Left renal cortex interstitium (tissue), 4 donors: ENCODE measurements around the gene METTL9. TPM values are rescaled to one million over a fixed set of nuclear protein-coding genes. Genes with fewer than 3 reads are reported as not detected.
"Not testable (repeated sequence)": the region's sequence is repeated elsewhere in the genome, so short reads cannot be mapped to it uniquely, and the experiment has no call there.

Experiments
- DNase-seq, 4 donors: peaks; one replicate each; pipeline ENCODE4 v3.0.0-alpha.2; 2013; ENCODE audit warnings: low read depth in 4 of 4, low spot score in 2 of 4, missing footprints in 1 of 4
- polyA plus RNA-seq, 4 donors: library from polyadenylated mRNA; unstranded; fragments of 120-200 nt; gene quantifications; one replicate each; pipeline ENCODE4 v1.2.1, GENCODE V29; 2013; ENCODE audit not compliant: insufficient read length in 4 of 4

METTL9 gene
- polyA plus RNA-seq, 4 donors: 226 to 269 (median 252) TPM

DNA sequence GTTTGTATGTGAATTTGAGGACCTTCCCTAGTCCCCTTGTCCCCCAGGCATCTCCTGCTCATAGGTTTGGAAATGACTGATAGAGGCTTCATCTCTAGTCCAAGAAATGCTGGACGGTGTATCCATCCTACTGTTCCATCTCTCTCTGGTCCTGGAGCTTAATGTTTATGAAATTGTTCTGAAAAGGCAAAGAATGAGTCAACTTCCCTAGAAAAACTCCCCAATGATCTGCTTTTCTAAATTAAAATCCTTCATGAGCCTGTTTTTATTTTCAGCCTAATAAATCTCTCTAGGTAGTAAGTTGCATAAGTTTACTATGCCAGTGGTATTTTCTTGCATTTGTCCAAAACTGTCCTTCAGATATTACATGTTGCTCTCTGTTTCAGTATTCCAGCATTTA lies 55.1 kb downstream of the METTL9 start:
- DNase-seq: no peak

- DNase-seq: no peak
Observed at GRCh38 chr16:21654881-21655280, 55.5 kb downstream of the METTL9 start.

DNA sequence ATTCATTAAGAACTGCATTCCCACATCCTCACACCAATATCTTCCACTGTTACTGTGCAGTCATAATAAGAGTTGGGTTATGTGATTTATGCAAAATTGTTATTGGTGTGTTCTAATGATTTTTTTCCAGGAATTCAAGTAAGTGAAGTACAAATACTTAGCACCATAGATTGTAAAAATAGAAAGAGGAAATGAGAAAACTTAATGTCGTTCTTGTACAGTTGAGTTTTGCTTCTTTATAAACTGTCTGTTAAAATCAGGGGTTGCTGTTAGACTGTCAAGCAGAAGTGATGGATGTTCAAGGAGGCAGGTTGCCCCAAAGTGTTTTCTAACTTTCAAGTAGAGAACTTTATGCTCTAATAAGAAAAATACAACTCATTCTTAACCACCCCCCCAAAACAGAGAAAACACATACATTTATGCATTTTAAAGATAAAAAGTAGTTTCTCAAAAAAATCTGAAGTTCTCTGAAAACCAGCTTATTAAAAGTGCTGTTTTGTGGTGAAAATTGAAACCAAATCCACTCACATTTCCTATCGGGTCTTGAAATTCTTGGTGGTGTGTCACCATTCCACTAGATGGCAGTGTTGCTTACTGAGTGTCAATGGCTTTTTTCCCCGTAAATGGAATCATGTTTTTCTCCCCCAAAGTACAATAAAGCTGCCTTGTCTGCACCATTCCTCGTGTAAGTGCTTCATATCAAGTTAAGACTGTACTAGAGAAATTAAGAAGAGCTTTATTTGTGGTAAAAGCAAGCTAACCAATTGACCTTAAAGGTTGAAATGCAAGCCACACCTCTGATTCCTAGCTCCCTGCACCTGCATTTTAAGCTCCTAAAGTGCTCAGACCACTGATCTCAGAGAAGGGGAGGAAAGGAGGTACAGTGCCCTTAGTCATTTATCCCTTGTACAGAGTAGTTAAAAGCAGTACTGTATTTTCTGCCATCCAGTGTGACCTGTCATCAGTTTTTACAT lies 57.7 kb downstream of the METTL9 start:
- peak in 2 of 4 donors; percentile 15 to 34 for DNase-seq

DNA sequence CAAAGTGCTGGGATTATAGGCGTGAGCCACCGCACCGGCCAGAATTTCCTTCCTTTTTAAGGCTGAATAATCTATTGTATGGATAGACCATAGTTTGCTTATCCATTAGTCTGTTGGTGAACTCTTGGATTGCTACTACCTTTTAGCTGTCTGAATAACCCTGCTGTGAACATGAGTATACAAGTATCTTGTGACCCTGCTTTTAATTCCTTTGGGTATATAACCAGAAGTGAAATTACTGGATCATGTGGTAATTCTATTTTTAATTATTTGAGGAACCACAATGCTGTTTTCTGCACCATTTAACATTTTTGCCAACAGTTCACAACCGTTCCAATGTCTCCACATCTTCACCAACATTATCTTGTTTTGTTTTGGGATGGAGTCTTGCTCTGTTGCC lies 59.7 kb downstream of the METTL9 start:
- DNase-seq: no peak

DNA sequence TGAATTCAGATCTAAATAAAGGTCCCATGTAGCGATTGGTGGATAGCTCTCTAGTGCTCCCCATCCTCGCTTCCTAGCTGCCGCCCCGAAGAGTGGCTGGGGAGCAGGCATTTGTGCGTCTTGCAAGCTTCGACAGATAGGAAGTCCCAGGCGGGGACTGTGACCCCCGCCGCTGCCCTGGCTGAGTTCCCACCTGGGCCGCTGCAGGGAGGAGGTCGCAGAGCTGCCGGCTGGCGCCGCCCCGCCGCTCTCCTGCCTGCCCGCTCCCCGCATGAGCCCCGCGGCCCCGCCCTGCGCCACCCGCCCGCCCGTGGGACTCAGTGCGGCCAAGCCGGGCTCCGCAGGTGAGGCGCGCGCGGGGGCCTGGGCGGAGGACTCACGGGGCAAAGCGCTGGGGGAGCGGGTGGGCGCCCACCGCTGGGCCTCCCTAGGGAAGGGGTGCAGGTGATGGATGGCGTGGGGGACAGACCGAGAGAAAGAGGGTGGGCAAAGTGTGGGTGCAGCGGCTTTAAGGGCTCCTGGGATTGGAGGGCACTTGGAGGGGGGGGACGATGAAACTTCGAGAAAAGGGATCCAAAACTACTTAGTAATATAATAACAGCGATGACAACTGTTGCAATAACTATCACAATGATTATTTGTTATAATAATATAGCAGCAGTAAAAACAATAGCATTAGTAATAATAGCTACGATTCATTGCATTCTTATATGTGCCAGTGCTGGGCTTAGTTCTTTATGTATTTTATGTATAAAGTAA lies 64.7 kb downstream of the METTL9 start, which contains the start of gene OTOA:
Gene OTOA (plus strand): TSS at position 80 of the 759 bp plus-strand sequence. CDS start 14,547 bp downstream, outside the sequence.
- DNase-seq: no peak

DNA sequence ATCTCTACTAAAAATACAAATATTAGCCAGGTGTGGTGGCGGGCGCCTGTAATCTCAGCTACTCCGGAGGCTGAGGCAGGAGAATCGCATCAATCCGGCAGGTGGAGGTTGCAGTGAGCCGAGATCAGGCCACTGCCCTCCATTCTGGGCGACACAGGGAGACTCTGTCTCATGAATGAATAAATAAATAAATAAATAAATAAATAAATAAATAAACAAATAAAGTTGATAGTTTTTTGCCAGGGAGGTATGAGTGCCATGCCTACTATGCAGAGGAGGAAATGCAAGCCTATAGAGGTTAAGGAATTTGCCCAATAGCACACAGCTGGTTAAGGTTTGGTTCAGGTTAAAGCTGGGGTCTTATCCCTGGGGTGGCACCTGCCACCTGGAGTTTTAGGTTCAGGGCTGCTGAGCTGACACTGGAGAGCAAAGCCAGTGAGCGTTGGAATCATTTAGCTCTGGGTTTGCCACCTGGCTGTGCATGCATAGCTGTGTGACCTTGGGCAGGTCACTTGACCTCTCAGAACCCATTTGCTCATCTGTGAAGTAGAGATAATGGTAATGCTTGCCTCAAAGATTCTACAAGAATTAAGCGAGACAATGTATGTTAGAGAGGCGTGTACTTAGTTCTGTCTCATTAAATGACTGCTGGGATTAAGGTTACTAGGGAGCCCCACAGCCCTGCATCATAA lies 65.6 kb downstream of the METTL9 start:
- no peak for DNase-seq

DNA sequence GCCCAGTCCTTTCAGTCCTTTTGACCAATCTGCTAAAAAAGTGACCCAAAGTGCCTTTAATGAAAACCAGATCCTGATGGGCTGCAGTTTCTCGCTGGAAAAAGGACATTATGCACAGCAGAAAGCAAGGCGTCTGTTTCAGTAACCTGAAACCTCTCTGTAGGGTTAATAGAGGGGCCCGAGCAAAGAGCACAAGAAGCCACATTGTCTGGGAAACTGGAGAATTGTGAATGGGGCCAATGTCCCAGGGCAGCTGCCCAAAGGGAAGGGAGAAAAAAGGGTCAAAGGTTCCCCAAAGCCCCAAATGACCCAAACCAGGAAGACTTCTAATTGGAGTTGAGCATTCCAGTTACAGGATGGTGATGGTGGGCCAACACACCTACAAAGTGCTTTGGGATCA lies 67.4 kb downstream of the METTL9 start:
- no peak for DNase-seq

DNA sequence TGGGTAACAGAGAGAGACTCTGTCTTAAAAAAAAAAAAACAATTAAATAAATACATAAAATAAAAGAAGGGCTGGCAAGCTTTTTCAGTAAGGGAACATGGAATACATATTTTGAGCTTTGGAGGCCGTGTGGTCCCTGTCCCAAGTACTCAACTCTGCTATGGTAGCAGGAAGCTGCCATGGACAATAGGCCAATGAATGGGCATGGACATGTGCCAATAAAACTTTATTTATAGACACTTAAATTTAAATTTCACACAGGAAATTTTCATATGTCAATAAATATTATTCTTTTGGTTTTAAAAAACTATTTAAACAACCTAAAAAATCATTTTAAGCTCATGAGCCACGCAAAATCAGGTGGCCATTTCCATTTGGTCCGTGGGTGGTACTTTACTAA lies 68.2 kb downstream of the METTL9 start:
- no peak for DNase-seq

GRCh38 chr16:21673469-21673868 lies 74.1 kb downstream of the METTL9 start:
- DNase-seq: no peak

DNA sequence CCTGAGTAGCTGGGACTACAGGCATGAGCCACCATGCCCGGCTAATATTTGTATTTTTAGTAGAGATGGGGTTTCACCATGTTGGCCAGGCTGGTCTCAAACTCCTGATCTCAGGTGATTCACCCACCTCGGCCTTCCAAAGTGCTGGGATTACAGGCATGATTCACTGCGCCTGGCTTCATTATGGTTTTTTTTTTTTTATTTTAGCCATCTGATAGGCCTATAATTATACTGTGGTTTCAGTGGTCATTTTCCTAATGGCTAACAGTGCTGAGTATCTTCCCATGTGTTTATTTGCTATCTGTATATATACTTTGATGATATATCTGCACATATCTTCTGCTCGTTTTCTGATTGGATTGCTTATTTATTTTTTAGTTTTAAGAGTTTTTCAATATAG lies 75.1 kb downstream of the METTL9 start:
- not testable (repeated sequence) for DNase-seq

- not testable (repeated sequence) for DNase-seq
Observed at GRCh38 chr16:21680714-21681113, 81.3 kb downstream of the METTL9 start.

DNA sequence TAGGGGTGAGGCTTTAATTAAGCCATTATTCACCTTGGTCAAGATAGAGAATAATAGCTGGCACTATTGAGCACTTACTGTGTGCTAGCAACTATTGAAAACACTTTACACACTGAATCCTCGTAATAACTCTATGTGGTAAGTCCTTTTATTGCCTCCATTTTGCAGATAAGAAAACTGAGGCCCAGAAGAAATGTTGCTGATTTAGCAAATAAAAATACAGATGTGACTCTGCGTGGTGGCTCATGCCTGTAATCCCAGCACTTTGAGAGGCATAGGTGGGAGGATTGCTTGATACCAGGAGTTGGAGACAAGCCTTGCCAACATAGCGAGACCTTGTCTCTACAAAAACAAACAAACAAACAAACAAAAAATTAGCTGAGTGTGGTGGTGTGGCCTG lies 83.8 kb downstream of the METTL9 start:
- DNase-seq: no peak

GRCh38 chr16:21684199-21684598 lies 84.8 kb downstream of the METTL9 start:
- no peak for DNase-seq

GRCh38 chr16:21685034-21685455 lies 85.7 kb downstream of the METTL9 start:
- DNase-seq: peak in 1 of 4 donors; percentile 20

- no peak for DNase-seq
Observed at GRCh38 chr16:21689107-21689506, 89.7 kb downstream of the METTL9 start.

GRCh38 chr16:21690967-21691366 lies 91.6 kb downstream of the METTL9 start:
- DNase-seq: not testable (repeated sequence)

DNA sequence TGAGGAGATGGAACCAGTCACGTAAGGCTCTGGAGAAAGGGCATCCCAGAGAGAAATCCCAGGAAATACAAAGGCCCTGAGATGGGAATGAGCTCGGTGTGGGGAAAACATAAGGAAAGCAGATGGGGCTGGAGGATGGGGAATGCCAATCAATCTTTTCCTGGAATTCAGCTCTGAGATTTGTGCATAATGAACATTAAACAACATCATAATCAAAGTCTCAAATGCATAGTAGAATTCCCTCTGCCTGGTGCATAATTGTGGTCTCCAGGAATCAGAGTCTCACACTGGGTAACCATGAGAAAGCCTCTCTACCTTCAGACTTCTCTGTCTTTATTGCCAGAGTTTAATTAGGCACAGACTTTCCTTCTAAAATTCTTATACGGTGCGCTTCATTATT lies 95.2 kb downstream of the METTL9 start:
- DNase-seq: no peak

DNA sequence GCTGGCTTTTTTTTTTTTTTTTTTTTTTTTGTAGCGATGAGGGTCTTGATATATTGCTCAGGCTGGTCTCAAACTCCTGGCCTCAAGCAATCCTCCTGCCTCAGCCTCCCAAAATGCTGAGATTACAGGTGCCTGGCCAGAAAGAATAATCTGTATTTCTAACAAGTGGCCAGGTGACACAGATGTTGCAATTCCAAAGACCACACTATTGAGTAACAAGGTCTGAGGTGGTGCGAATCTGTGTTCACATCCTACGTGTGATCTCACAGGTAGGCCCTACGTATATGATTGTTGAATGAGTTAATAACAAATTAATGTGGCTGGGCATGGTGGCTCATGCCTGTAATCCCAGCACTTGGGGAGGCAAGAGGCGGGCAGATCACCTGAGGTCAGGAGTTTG lies 97.7 kb downstream of the METTL9 start:
- no peak for DNase-seq

GRCh38 chr16:21698169-21699032 lies 99.0 kb downstream of the METTL9 start:
- no peak for DNase-seq

GRCh38 chr16:21701271-21701670 lies 101.9 kb downstream of the METTL9 start:
- no peak for DNase-seq
